GM12875 (cell line): Measurements from ENCODE around the gene MFAP3.
A peak's percentile ranks its signal among the peaks of the same experiment; 100 is the strongest.

Experiments used
- H3K4me3 ChIP-seq: one replicate; pipeline ENCODE4 v1.5.1; 2011; ENCODE audit warnings: low read depth, low read length, control low read depth
- CTCF ChIP-seq: IDR thresholded peaks from 2 replicates; pipeline ENCODE4 v1.5.1; 2011; ENCODE audit warnings: low read depth, mild to moderate bottlenecking, control low read depth, inconsistent platforms, low read length, moderate library complexity, borderline replicate concordance; ENCODE audit not compliant: insufficient read depth

MFAP3 gene

GRCh38 chr5:154034944-154035343, 3.8 kb upstream of the MFAP3 start:
- no peak overlapping the region for H3K4me3 ChIP-seq
- TF ChIP-seq CTCF = no peak

GRCh38 chr5:154038261-154038706, 483 bp upstream of the MFAP3 start:
- TF ChIP-seq CTCF = no peak
- H3K4me3 ChIP-seq = peak overlapping the region; percentile 81

GRCh38 chr5:154039458-154039829, 677 bp downstream of the MFAP3 start:
- peak overlapping the region; percentile 81 for H3K4me3 ChIP-seq
- TF ChIP-seq CTCF = no peak

- TF ChIP-seq CTCF = no peak
- H3K4me3 ChIP-seq = no peak overlapping the region
These were observed 4.0 kb downstream of the MFAP3 start for GRCh38 chr5:154042766-154043165.

GRCh38 chr5:154044099-154044498, 5.3 kb downstream of the MFAP3 start:
- H3K4me3 ChIP-seq = no peak overlapping the region
- no peak for TF ChIP-seq CTCF

GRCh38 chr5:154044581-154044980, 5.8 kb downstream of the MFAP3 start:
- TF ChIP-seq CTCF = no peak
- no peak overlapping the region for H3K4me3 ChIP-seq

- TF ChIP-seq CTCF = no peak
These were observed 7.7 kb downstream of the MFAP3 start for GRCh38 chr5:154046486-154046885.

More at GRCh38 chr5:154046486-154046885, 7.7 kb downstream of the MFAP3 start:
- H3K4me3 ChIP-seq = no peak overlapping the region
